Rectal smooth muscle tissue (tissue), 1 donor: ENCODE results near the gene PKP4.
"Not testable (repeated sequence)": the region's sequence is repeated elsewhere in the genome, so short reads cannot be mapped to it uniquely, and the experiment has no call there.

Experiments used
- H3K27ac ChIP-seq: one replicate; pipeline ENCODE4 v1.7.0; 2013; ENCODE audit warnings: low read depth, low read length, inconsistent platforms
- H3K27me3 ChIP-seq: one replicate; pipeline ENCODE4 v1.7.0; 2013; ENCODE audit warnings: low read length; ENCODE audit not compliant: control insufficient read depth, insufficient read depth
- H3K36me3 ChIP-seq: one replicate; pipeline ENCODE4 v1.7.0; 2013; ENCODE audit warnings: low read length; ENCODE audit not compliant: control insufficient read depth, insufficient read depth
- H3K4me1 ChIP-seq: one replicate; pipeline ENCODE4 v1.7.0; 2013; ENCODE audit warnings: low read length; ENCODE audit not compliant: control insufficient read depth, insufficient read depth
- H3K4me3 ChIP-seq: one replicate; pipeline ENCODE4 v1.7.0; 2013; ENCODE audit warnings: low read length
- H3K9ac ChIP-seq: one replicate; pipeline ENCODE4 v1.7.0; 2013; ENCODE audit warnings: low read length

The PKP4 gene

GRCh38 chr2:158457092-158457825, 507 bp downstream of the PKP4 start:
- H3K4me1 ChIP-seq: no peaks in the 10 kb centered on the region
- H3K27ac ChIP-seq: peak overlapping the region; percentile 80
- no peaks in the 10 kb centered on the region for H3K27me3 ChIP-seq
- H3K9ac ChIP-seq: peak overlapping the region; percentile 38
- H3K4me3 ChIP-seq: peak overlapping the region; percentile 95
- no peaks in the 10 kb centered on the region for H3K36me3 ChIP-seq

GRCh38 chr2:158457826-158458616, 1.3 kb downstream of the PKP4 start:
- Histone ChIP-seq H3K9ac (peak overlapping the region; percentile 38), H3K27me3 (no peaks in the 10 kb centered on the region), H3K36me3 (no peaks in the 10 kb centered on the region), H3K27ac (peak overlapping the region; percentile 80), H3K4me1 (no peaks in the 10 kb centered on the region), H3K4me3 (peak overlapping the region; percentile 95)

- Histone ChIP-seq H3K27me3 (no peaks in the 10 kb centered on the region), H3K27ac (no peak overlapping the region), H3K4me1 (no peaks in the 10 kb centered on the region), H3K36me3 (no peaks in the 10 kb centered on the region), H3K4me3 (peak overlapping the region; percentile 95), H3K9ac (no peak overlapping the region)
Measured at GRCh38 chr2:158458617-158458920, 1.8 kb downstream of the PKP4 start.

- Histone ChIP-seq H3K4me1 (no peaks in the 10 kb centered on the region), H3K4me3 (no peak overlapping the region), H3K27ac (no peak overlapping the region), H3K36me3 (no peaks in the 10 kb centered on the region), H3K27me3 (no peaks in the 10 kb centered on the region), H3K9ac (no peak overlapping the region)
Measured at GRCh38 chr2:158459161-158460003, 2.6 kb downstream of the PKP4 start.

- Histone ChIP-seq H3K27ac (no peak overlapping the region), H3K4me3 (no peak overlapping the region), H3K4me1 (no peaks in the 10 kb centered on the region), H3K36me3 (no peaks in the 10 kb centered on the region), H3K9ac (no peak overlapping the region), H3K27me3 (no peaks in the 10 kb centered on the region)
Measured at GRCh38 chr2:158460632-158461297, 4.0 kb downstream of the PKP4 start.

- Histone ChIP-seq H3K4me3 (no peak overlapping the region), H3K27me3 (no peaks in the 10 kb centered on the region), H3K9ac (no peak overlapping the region), H3K36me3 (no peaks in the 10 kb centered on the region), H3K4me1 (no peaks in the 10 kb centered on the region), H3K27ac (no peak overlapping the region)
Measured at GRCh38 chr2:158463496-158464095, 6.8 kb downstream of the PKP4 start.

GRCh38 chr2:158464426-158465281, 7.9 kb downstream of the PKP4 start:
- H3K4me3 ChIP-seq: no peak overlapping the region
- H3K27me3 ChIP-seq: no peaks in the 10 kb centered on the region
- H3K27ac ChIP-seq: no peak overlapping the region
- no peaks in the 10 kb centered on the region for H3K4me1 ChIP-seq
- no peaks in the 10 kb centered on the region for H3K36me3 ChIP-seq
- no peak overlapping the region for H3K9ac ChIP-seq

GRCh38 chr2:158467248-158467647, 10.5 kb downstream of the PKP4 start:
- H3K27ac ChIP-seq: no peak overlapping the region
- no peak overlapping the region for H3K9ac ChIP-seq
- no peaks in the 10 kb centered on the region for H3K4me1 ChIP-seq
- H3K4me3 ChIP-seq: no peak overlapping the region
- no peaks in the 10 kb centered on the region for H3K36me3 ChIP-seq
- H3K27me3 ChIP-seq: no peaks in the 10 kb centered on the region

- not testable (repeated sequence) for H3K9ac ChIP-seq, H3K4me1 ChIP-seq, H3K4me3 ChIP-seq
Measured at GRCh38 chr2:158472829-158473228, 16.1 kb downstream of the PKP4 start.

GRCh38 chr2:158473300-158473699, 16.5 kb downstream of the PKP4 start:
- not testable (repeated sequence) for H3K36me3 ChIP-seq, H3K4me3 ChIP-seq, H3K9ac ChIP-seq, H3K27ac ChIP-seq, H3K27me3 ChIP-seq, H3K4me1 ChIP-seq

More at GRCh38 chr2:158472829-158473228, 16.1 kb downstream of the PKP4 start:
- H3K27ac ChIP-seq, H3K36me3 ChIP-seq, H3K27me3 ChIP-seq: not testable (repeated sequence)

- Histone ChIP-seq H3K9ac (no peak overlapping the region), H3K27ac (no peak overlapping the region), H3K4me3 (no peak overlapping the region), H3K27me3 (no peaks in the 10 kb centered on the region), H3K4me1 (peaks cover 3% of the 10 kb centered on the region), H3K36me3 (no peaks in the 10 kb centered on the region)
Measured at GRCh38 chr2:158473719-158474392, 17.1 kb downstream of the PKP4 start.
